GM19324 (cell line): ENCODE results near the gene PIKFYVE.
"Not testable (repeated sequence)": the region's sequence is repeated elsewhere in the genome, so short reads cannot be mapped to it uniquely, and the experiment has no call there.

Source experiments
- ATAC-seq: cut with Tn5 transposase; IDR thresholded peaks from one replicate; pipeline ENCODE4 v1.9.1; 2021; ENCODE audit warnings: mild to moderate bottlenecking, moderate library complexity; ENCODE audit not compliant: unreplicated experiment, low FRiP score

PIKFYVE gene

GRCh38 chr2:208265801-208266552 is at the start of gene PIKFYVE:
Gene PIKFYVE (plus strand): TSS chr2:208266255. CDS start chr2:208271520, 5,265 bp downstream.
- peak; percentile 93 for ATAC-seq

- not testable (repeated sequence) for ATAC-seq
These were observed 44.2 kb upstream of the PIKFYVE start for GRCh38 chr2:208221873-208222272.

GRCh38 chr2:208222351-208222750 is 43.7 kb upstream of the PIKFYVE start:
- ATAC-seq, result no peak

- ATAC-seq, result no peak
These were observed 41.3 kb upstream of the PIKFYVE start for GRCh38 chr2:208224802-208225201.

- no peak for ATAC-seq
These were observed 38.3 kb upstream of the PIKFYVE start for GRCh38 chr2:208227581-208228232.

GRCh38 chr2:208228476-208228875 is 37.6 kb upstream of the PIKFYVE start:
- ATAC-seq, result no peak

- ATAC-seq, result no peak
These were observed 31.3 kb upstream of the PIKFYVE start for GRCh38 chr2:208234786-208235185.

- no peak for ATAC-seq
These were observed 30.2 kb upstream of the PIKFYVE start for GRCh38 chr2:208235860-208236259.

GRCh38 chr2:208239770-208240493 is 26.1 kb upstream of the PIKFYVE start:
- no peak for ATAC-seq

- no peak for ATAC-seq
These were observed 25.3 kb upstream of the PIKFYVE start for GRCh38 chr2:208240619-208241209.

GRCh38 chr2:208244422-208244821 is 21.6 kb upstream of the PIKFYVE start:
- no peak for ATAC-seq

GRCh38 chr2:208245746-208246145 is 20.3 kb upstream of the PIKFYVE start:
- ATAC-seq, result no peak

GRCh38 chr2:208248601-208249000 is 17.5 kb upstream of the PIKFYVE start:
- no peak for ATAC-seq

- no peak for ATAC-seq
These were observed 16.8 kb upstream of the PIKFYVE start for GRCh38 chr2:208249296-208249695.

GRCh38 chr2:208250388-208250787 is 15.7 kb upstream of the PIKFYVE start:
- ATAC-seq, result no peak

GRCh38 chr2:208251098-208251497 is 15.0 kb upstream of the PIKFYVE start:
- ATAC-seq, result no peak

GRCh38 chr2:208252716-208253492 is 13.2 kb upstream of the PIKFYVE start:
- ATAC-seq, result no peak

- no peak for ATAC-seq
These were observed 12.4 kb upstream of the PIKFYVE start for GRCh38 chr2:208253600-208254117.

GRCh38 chr2:208254118-208254870 is 11.8 kb upstream of the PIKFYVE start:
- peak; percentile 84 for ATAC-seq
